22Rv1 (cell line): Measurements from ENCODE around the gene NUP205.

Experiments
- ZFX ChIP-seq: fragments of 450-650 bp; IDR thresholded peaks from 2 replicates; pipeline ENCODE4 v1.6.1; 2017; ENCODE audit warnings: antibody characterized with exemption, borderline replicate concordance
- TF ChIP-seq, protein P1 (sequence below): fragments of 450-650 bp; IDR thresholded peaks from 2 replicates; pipeline ENCODE4 v1.5.1; 2017; ENCODE audit warnings: mild to moderate bottlenecking

DNA sequence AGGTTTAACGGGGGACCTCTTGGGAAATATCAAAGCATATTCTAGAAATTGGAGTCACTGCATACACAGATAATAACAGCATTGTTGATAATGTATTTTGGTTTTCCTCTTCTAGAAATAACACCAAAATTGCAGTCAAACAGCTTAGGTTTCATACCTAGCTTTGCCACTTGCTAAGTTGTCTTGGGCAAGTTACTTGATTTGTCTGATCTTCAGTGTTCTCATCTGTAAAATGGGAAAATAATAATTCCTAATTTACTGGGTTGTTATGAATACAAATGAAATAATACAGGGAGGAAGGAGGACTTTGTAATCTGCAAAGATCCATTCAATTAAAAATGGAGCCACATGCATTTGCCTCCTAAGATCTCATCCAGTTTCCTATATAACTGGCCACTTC is 20.3 kb upstream of the NUP205 start:
- TF ChIP-seq, protein P1, sequence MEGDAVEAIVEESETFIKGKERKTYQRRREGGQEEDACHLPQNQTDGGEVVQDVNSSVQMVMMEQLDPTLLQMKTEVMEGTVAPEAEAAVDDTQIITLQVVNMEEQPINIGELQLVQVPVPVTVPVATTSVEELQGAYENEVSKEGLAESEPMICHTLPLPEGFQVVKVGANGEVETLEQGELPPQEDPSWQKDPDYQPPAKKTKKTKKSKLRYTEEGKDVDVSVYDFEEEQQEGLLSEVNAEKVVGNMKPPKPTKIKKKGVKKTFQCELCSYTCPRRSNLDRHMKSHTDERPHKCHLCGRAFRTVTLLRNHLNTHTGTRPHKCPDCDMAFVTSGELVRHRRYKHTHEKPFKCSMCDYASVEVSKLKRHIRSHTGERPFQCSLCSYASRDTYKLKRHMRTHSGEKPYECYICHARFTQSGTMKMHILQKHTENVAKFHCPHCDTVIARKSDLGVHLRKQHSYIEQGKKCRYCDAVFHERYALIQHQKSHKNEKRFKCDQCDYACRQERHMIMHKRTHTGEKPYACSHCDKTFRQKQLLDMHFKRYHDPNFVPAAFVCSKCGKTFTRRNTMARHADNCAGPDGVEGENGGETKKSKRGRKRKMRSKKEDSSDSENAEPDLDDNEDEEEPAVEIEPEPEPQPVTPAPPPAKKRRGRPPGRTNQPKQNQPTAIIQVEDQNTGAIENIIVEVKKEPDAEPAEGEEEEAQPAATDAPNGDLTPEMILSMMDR = no peak
- no peak for TF ChIP-seq ZFX
